Epithelial cell of esophagus (primary cell): Measurements from ENCODE around the gene USP49.
"Not testable (repeated sequence)": the region's sequence is repeated elsewhere in the genome, so short reads cannot be mapped to it uniquely, and the experiment has no call there.

Experiments
- DNase-seq: peaks from one replicate; pipeline ENCODE4 v3.0.0; 2010; ENCODE audit warnings: low read depth
- H3K4me3 ChIP-seq: 2 replicates; pipeline ENCODE4 v1.5.1; 2011; ENCODE audit warnings: mild to moderate bottlenecking, low read length, control low read depth
- CTCF ChIP-seq: IDR thresholded peaks from 2 replicates; pipeline ENCODE4 v1.5.1; 2011; ENCODE audit warnings: low read depth, mild to moderate bottlenecking, low read length, control low read depth, inconsistent platforms; ENCODE audit not compliant: insufficient read depth; ENCODE audit errors: missing control alignments

The USP49 gene

DNA sequence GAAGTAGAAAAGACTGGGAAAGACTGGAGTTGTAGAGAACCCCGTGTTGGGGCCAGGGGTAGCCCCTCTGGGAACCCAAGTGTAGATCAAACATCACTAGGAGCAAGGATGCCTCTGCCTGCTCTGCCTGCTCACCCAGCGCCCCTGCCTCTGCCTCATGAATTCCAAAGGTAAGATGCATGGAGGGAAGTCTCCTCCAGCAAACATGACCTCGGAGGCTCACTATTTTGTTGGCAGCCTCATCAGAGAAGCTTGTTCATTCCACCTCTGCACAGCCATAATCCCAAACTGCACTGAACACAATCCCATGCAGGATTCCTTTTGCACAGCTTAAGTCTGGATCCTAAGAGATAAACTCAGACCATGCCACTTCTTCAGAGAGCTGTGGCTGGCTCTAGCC is 120.3 kb downstream of the USP49 start:
- H3K4me3 ChIP-seq: no peak overlapping the region
- TF ChIP-seq CTCF: no peak
- no peak for DNase-seq

DNA sequence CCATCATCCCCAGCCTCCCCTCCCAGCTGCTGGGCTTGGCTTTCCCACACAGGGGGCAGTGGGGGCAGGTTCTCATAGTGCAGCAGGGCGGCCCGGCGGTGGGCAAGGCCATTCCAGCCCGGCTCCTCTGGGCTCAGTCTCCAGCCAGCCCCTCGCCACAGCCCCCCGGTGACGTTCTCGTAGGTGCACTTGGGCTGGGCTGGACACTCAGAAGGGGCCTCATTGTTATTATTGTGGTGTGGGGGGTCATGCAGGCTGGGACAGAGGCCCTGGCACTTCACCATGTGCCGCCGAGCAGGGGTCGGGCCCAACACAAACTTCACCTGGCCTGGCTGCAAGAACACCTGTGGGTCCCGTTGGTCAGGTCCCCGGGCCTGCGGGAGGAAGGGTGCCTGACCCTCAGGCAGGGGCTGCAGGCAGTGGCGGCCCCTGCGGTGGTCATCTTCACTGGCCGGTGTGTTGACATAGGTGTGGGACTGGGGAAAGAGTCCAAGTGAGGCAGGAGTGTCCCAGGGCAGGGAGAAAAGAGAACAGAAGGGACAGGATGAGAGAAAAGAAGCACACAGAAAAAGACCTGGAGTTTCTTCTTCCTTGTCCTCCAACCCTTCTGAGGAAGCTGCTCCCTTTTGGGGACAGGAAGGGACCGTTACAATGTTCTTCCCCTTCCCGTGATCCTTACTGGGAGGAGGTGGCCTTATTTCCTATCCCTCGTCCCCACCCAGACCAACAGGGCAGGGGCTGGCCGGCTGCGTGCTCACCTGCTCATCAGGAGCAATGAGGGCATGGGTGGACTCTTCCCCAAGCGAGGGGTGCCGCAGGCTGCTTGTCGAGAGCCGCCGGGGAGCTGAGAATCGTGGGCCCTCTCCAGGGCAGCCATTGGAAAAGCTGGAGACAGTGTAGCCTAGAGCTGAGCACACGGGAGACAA is 123.9 kb downstream of the USP49 start:
- TF ChIP-seq CTCF: no peak
- H3K4me3 ChIP-seq: no peak overlapping the region
- no peak for DNase-seq

- DNase-seq: no peak
- no peak overlapping the region for H3K4me3 ChIP-seq
- no peak for TF ChIP-seq CTCF
Observed at GRCh38 chr6:41770381-41771057, 124.7 kb downstream of the USP49 start.

- no peak for DNase-seq
- no peak overlapping the region for H3K4me3 ChIP-seq
- no peak for TF ChIP-seq CTCF
Observed at GRCh38 chr6:41769376-41769775, 125.8 kb downstream of the USP49 start.

DNA sequence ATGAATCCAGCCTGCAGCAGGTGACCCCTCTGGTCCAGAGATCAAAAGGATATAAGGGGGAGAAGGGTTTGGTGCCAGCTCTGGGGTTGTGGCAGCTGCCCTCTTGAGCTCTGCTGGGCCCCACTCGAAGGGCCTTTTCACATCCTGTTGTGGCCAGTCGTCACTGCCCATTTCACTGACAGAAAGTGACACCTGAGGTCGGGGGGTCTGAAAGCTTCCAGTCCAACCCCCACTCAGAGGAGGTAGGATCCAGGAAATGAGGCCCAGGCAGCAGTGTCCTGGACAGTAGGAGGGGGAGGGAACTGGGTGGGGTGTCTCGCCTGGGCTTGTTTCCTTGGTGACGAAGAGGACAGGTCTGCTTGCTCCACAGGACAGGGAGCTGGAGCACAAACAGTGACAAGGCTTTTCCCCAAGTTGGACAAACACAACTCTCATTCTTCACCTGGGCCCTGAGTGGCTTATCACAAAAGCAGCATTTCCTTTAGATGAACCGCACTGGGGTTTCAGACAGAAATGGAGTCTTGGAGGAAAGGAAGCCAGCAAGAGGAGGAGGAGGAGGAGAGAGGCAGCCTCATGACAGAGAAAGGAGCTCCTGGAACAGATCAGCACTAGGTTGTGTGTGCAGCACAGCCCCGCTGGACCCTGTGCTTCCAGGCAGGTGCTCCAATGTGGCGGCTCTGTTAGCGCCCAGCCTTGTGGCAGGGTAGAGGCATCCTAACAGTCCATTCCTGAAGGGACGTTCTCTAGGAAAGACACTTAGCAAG is 126.4 kb downstream of the USP49 start:
- peak; percentile 42 for DNase-seq
- TF ChIP-seq CTCF: no peak
- H3K4me3 ChIP-seq: no peak overlapping the region

DNA sequence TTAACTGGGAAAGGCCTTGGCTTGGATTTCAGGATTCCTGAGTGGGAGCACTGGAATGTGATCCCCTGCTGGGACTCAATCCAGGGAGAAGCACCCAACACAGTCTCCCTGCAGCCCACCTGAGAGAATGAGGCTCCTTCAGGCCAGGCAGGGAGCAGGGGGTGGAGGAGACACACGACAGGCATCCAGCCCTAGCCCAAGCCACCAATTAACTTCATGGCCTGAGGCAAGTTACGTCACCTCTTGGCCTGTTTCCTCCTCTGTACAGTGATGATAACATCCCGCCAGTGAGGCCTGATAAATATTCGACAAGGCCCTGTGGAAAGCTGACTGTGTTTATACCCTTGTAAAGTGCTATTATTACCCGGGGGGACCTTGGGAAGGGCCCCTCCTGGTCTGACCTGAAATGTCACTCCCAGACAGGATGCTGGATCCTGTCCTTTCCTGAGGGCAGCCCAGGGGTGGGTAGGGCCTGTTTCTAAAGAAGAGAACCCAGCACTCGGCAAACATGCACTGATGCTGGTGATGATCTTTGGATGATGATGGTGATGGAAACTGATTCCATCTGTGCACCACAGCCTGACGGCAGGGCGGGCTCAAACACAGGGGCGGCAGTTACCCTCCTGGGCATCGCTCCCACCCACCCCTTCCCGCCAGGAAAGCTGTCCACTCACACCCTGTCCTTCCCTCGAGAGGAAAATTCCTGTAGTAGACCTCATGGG is 127.9 kb downstream of the USP49 start:
- DNase-seq: peak; percentile 94
- H3K4me3 ChIP-seq: no peak overlapping the region
- TF ChIP-seq CTCF: no peak

DNA sequence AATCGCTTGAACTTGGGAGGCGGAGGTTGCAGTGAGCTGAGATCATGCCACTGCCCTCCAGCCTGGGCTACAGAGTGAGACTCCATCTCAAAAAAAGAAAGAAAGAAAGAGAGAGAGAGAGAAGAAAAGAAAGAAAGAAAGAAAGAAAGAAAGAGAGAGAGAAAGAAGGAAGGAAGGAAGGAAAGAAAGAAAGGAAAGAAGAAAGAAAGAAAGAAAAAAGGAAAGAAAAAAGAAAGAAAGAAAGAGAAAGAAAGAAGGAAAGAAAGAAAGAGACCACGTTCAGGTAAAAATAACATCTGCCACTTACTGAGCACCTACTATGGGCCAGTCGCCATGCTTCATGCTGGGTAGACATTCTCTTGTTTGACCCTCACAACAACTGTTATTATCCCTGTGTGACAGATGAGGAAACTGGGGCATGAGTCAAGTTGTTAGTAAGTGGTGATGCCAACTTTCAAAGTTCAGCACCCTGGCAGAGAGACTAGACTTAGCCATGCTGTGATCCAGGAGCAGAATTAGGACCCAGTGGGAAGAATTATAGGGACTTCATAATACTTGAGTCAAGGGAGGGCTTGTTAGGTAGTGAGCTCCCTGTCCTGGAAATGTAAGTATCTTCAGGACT is 129.0 kb downstream of the USP49 start:
- not testable (repeated sequence) for H3K4me3 ChIP-seq
- DNase-seq: peak; percentile 61
